WTC11 (cell line): ENCODE results near the gene MYH9. TPM values are rescaled to one million over a fixed set of nuclear protein-coding genes. Genes with fewer than 3 reads are reported as not detected.

Source experiments
- ATAC-seq: fragments of 200-7000 bp; cut with Tn5 transposase; 2 replicates; pipeline ENCODE4 v1.10.0; 2021; ENCODE audit warnings: mild to moderate bottlenecking, moderate library complexity
- CTCF ChIA-PET: fragments of 300-600 bp; sonication (Branson Sonifier 250); formaldehyde crosslinking; loops from one replicate; lab custom pipeline; 2021; ENCODE audit warnings: antibody characterized with exemption; lab: Charles Lee
- POLR2A ChIA-PET: fragments of 350-600 bp; sonication (Branson Sonifier 250); formaldehyde crosslinking; loops from one replicate; lab custom pipeline; 2021; ENCODE audit warnings: antibody characterized with exemption; lab: Charles Lee
- DNase-seq: peaks from one replicate; pipeline ENCODE4 v3.0.0; 2021; ENCODE audit warnings: low spot score
- H3K27ac Mint-ChIP-seq: 2 replicates; pipeline ENCODE4 v1.8.0; 2021; ENCODE audit warnings: mixed read lengths
- H3K27me3 Mint-ChIP-seq: 2 replicates; pipeline ENCODE4 v1.8.0; 2021; ENCODE audit warnings: low read depth, mild to moderate bottlenecking, moderate library complexity, mixed read lengths
- H3K36me3 Mint-ChIP-seq: 2 replicates; pipeline ENCODE4 v1.8.0; 2021; ENCODE audit warnings: mixed read lengths
- H3K4me1 Mint-ChIP-seq: 2 replicates; pipeline ENCODE4 v1.8.0; 2022; ENCODE audit warnings: mixed read lengths
- H3K4me3 Mint-ChIP-seq: 2 replicates; pipeline ENCODE4 v1.8.0; 2021; ENCODE audit warnings: mild to moderate bottlenecking, moderate library complexity, mixed read lengths
- H3K9me3 Mint-ChIP-seq: 2 replicates; pipeline ENCODE4 v1.8.0; 2021; ENCODE audit warnings: mixed read lengths
- CBFB ChIP-seq: sonication (generic); formaldehyde crosslinking; IDR thresholded peaks from 2 replicates; pipeline ENCODE4 v1.8.1; 2022; ENCODE audit warnings: mild to moderate bottlenecking, low read depth, missing genetic modification reagents
- FOXJ3 ChIP-seq: sonication (generic); formaldehyde crosslinking; IDR thresholded peaks from 2 replicates; pipeline ENCODE4 v1.9.0; 2021; ENCODE audit warnings: missing genetic modification reagents, mild to moderate bottlenecking, borderline replicate concordance
- FOXP1 ChIP-seq: sonication (generic); formaldehyde crosslinking; IDR thresholded peaks from 2 replicates; pipeline ENCODE4 v1.8.0; 2022; ENCODE audit warnings: missing genetic modification reagents, mild to moderate bottlenecking, moderate library complexity, borderline replicate concordance
- HMGA2 ChIP-seq: fragments of 250-450 bp; sonication (Bioruptor Pico); IDR thresholded peaks from 2 replicates; pipeline ENCODE4 v1.4.0; 2021; ENCODE audit warnings: mild to moderate bottlenecking, moderate library complexity
- IRF2 ChIP-seq: sonication (generic); formaldehyde crosslinking; IDR thresholded peaks from 2 replicates; pipeline ENCODE4 v1.8.0; 2022; ENCODE audit warnings: low read depth, missing genetic modification reagents, borderline replicate concordance
- PRRX2 ChIP-seq: fragments of 250-450 bp; sonication (Bioruptor Pico); IDR thresholded peaks from 2 replicates; pipeline ENCODE4 v1.8.0; 2021; ENCODE audit warnings: mild to moderate bottlenecking
- RORB ChIP-seq: fragments of 250-450 bp; sonication (Bioruptor Pico); IDR thresholded peaks from 2 replicates; pipeline ENCODE4 v1.9.0; 2021; ENCODE audit warnings: mild to moderate bottlenecking
- TEAD4 ChIP-seq: sonication (generic); formaldehyde crosslinking; IDR thresholded peaks from 2 replicates; pipeline ENCODE4 v1.8.0; 2022; ENCODE audit warnings: mild to moderate bottlenecking, missing genetic modification reagents
- TP53 ChIP-seq: sonication (generic); formaldehyde crosslinking; IDR thresholded peaks from 2 replicates; pipeline ENCODE4 v1.8.1; 2023; ENCODE audit warnings: mild to moderate bottlenecking, missing genetic modification reagents
- ZNF138 ChIP-seq: sonication (generic); formaldehyde crosslinking; conservative IDR thresholded peaks from 2 replicates; pipeline ENCODE4 v1.8.1; 2022; ENCODE audit warnings: mild to moderate bottlenecking, moderate library complexity, missing genetic modification reagents
- ZNF423 ChIP-seq: fragments of 250-450 bp; sonication (Bioruptor Pico); IDR thresholded peaks from 2 replicates; pipeline ENCODE4 v2.1.2; 2022; ENCODE audit warnings: mild to moderate bottlenecking, moderate library complexity
- total RNA-seq: library from RNA; stranded (reverse); gene quantifications from 3 replicates; pipeline ENCODE4 v1.2.3, GENCODE V29; 2021
- TF ChIP-seq, protein P1 (sequence below): sonication (generic); formaldehyde crosslinking; IDR thresholded peaks from 2 replicates; pipeline ENCODE4 v1.8.1; 2023; ENCODE audit warnings: mild to moderate bottlenecking, missing genetic modification reagents
- TF ChIP-seq, protein P2 (sequence below): sonication (generic); formaldehyde crosslinking; IDR thresholded peaks from 2 replicates; pipeline ENCODE4 v1.8.0; 2023; ENCODE audit warnings: mild to moderate bottlenecking, missing genetic modification reagents
- TF ChIP-seq, protein P3 (sequence below): sonication (generic); formaldehyde crosslinking; IDR thresholded peaks from 2 replicates; pipeline ENCODE4 v1.8.1; 2022; ENCODE audit warnings: missing genetic modification reagents, borderline replicate concordance
- TF ChIP-seq, protein P4 (sequence below): sonication (generic); formaldehyde crosslinking; conservative IDR thresholded peaks from 2 replicates; pipeline ENCODE4 v1.8.1; 2022; ENCODE audit warnings: mild to moderate bottlenecking, missing genetic modification reagents
- TF ChIP-seq, protein P5 (sequence below): sonication (generic); formaldehyde crosslinking; IDR thresholded peaks from 2 replicates; pipeline ENCODE4 v1.8.1; 2022; ENCODE audit warnings: low read depth, mild to moderate bottlenecking, moderate library complexity, missing genetic modification reagents, borderline replicate concordance
- TF ChIP-seq, protein P6 (sequence below): sonication (generic); formaldehyde crosslinking; IDR thresholded peaks from 2 replicates; pipeline ENCODE4 v1.8.0; 2022; ENCODE audit warnings: mild to moderate bottlenecking, missing genetic modification reagents

The MYH9 gene
- total RNA-seq, 1 experiment from 2014 or later = 277 TPM

DNA sequence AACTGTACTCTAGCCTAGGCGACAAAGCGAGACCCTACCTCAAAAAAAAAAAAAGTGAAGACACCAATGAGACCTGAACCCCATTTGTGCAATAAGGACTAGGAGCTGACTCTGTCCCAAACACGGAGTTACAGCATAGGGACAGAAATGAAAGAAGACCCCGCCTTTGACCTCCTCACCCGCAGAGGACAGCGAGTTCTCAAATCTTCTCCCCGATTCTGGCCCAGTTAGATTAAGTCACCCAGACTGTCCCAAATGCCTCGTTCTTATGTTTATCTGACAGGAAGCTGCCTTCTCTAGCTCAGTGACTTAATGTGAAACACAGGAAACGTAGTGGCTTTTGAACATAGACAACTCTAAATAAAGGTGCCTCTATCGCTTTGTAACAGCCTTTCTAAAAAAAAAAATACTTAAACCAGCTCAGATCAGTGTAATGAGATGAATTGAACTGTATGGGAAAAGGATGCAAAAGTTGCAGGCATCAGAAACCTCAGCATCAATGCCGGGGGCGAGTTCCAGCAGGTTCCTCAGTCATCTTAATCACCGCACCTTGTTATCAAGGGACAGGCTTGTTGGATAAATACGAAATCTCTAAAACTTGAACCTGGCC, 10.6 kb downstream of the MYH9 start:
- POLR2A ChIA-PET = interaction anchor here (0.5 to 4.0 kb wide), 7 partner anchors 7 to 126 kb away, joined by 3 to 26 read pairs (median 5); partner anchors contain the start of gene MYH9
- H3K4me3 Mint-ChIP-seq = no peak overlapping the region
- CTCF ChIA-PET = no interaction called here

DNA sequence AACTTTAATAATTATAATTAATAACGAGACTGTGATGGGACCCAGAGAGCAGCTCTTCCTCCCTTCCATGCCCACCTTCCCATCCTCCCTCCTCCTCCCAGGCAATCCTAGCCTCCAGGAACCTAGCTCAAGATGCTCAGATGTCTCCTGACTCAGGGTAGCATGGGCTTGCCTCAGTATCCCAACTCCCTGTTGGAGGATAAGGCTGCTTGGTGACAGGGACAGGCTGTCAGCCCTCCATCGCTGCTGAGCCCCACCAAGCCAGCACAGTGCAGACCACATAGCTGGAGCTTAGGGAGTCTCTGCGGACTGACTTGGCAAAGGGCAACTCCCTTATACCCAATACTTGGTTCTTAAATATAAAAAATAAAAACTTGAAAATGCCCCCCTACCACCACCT, 11.5 kb downstream of the MYH9 start:
- Mint-ChIP-seq H3K4me3 (no peak overlapping the region), H3K36me3 (peaks cover 14% of the 10 kb centered on the region), H3K27me3 (no peaks in the 10 kb centered on the region)
- POLR2A ChIA-PET = interaction anchor here (0.6 to 2.5 kb wide), 4 partner anchors 9 to 95 kb away, joined by 3 to 12 read pairs (median 5); partner anchors contain the start of gene MYH9
- CTCF ChIA-PET = interaction anchor here (1.2 kb wide), 1 partner anchor 94 kb away, joined by 5 read pairs; no protein-coding TSS in a partner anchor
- TF ChIP-seq ZNF138 = no peak
- TF ChIP-seq, all 79 proteins: peak for 0
- H3K9me3 Mint-ChIP-seq = no peaks in the 10 kb centered on the region
- H3K27ac Mint-ChIP-seq = no peak overlapping the region; the same call in 1 of the 2 replicates
- no peak for ATAC-seq
- no peak for DNase-seq
- H3K4me1 Mint-ChIP-seq = peaks cover 82% of the 10 kb centered on the region

More for the DNA sequence above, 10.6 kb downstream of the MYH9 start:
- TF ChIP-seq FOXP1 (no peak), RORB (CRISPR knock-in tag) (no peak), PRRX2 (no peak), IRF2 (CRISPR knock-in tag) (no peak), ZNF423 (no peak), CBFB (no peak)
- TF ChIP-seq, protein P1, sequence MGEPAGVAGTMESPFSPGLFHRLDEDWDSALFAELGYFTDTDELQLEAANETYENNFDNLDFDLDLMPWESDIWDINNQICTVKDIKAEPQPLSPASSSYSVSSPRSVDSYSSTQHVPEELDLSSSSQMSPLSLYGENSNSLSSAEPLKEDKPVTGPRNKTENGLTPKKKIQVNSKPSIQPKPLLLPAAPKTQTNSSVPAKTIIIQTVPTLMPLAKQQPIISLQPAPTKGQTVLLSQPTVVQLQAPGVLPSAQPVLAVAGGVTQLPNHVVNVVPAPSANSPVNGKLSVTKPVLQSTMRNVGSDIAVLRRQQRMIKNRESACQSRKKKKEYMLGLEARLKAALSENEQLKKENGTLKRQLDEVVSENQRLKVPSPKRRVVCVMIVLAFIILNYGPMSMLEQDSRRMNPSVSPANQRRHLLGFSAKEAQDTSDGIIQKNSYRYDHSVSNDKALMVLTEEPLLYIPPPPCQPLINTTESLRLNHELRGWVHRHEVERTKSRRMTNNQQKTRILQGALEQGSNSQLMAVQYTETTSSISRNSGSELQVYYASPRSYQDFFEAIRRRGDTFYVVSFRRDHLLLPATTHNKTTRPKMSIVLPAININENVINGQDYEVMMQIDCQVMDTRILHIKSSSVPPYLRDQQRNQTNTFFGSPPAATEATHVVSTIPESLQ (CRISPR knock-in tag) = no peak
- TF ChIP-seq, protein P2, sequence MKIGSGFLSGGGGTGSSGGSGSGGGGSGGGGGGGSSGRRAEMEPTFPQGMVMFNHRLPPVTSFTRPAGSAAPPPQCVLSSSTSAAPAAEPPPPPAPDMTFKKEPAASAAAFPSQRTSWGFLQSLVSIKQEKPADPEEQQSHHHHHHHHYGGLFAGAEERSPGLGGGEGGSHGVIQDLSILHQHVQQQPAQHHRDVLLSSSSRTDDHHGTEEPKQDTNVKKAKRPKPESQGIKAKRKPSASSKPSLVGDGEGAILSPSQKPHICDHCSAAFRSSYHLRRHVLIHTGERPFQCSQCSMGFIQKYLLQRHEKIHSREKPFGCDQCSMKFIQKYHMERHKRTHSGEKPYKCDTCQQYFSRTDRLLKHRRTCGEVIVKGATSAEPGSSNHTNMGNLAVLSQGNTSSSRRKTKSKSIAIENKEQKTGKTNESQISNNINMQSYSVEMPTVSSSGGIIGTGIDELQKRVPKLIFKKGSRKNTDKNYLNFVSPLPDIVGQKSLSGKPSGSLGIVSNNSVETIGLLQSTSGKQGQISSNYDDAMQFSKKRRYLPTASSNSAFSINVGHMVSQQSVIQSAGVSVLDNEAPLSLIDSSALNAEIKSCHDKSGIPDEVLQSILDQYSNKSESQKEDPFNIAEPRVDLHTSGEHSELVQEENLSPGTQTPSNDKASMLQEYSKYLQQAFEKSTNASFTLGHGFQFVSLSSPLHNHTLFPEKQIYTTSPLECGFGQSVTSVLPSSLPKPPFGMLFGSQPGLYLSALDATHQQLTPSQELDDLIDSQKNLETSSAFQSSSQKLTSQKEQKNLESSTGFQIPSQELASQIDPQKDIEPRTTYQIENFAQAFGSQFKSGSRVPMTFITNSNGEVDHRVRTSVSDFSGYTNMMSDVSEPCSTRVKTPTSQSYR (CRISPR knock-in tag) = no peak
- TF ChIP-seq, protein P3, sequence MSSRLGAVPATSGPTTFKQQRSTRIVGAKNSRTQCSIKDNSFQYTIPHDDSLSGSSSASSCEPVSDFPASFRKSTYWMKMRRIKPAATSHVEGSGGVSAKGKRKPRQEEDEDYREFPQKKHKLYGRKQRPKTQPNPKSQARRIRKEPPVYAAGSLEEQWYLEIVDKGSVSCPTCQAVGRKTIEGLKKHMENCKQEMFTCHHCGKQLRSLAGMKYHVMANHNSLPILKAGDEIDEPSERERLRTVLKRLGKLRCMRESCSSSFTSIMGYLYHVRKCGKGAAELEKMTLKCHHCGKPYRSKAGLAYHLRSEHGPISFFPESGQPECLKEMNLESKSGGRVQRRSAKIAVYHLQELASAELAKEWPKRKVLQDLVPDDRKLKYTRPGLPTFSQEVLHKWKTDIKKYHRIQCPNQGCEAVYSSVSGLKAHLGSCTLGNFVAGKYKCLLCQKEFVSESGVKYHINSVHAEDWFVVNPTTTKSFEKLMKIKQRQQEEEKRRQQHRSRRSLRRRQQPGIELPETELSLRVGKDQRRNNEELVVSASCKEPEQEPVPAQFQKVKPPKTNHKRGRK (CRISPR knock-in tag) = no peak
- TF ChIP-seq, protein P4, sequence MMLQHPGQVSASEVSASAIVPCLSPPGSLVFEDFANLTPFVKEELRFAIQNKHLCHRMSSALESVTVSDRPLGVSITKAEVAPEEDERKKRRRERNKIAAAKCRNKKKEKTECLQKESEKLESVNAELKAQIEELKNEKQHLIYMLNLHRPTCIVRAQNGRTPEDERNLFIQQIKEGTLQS (CRISPR knock-in tag) = no peak
- TF ChIP-seq, all 79 proteins: peak for 0
- Mint-ChIP-seq H3K9me3 (no peaks in the 10 kb centered on the region), H3K4me1 (peaks cover 79% of the 10 kb centered on the region), H3K27ac (peak overlapping the region; percentile 56; the same call in 1 of the 2 replicates), H3K36me3 (peaks cover 18% of the 10 kb centered on the region), H3K27me3 (no peaks in the 10 kb centered on the region)
- no peak for ATAC-seq
- no peak for DNase-seq

DNA sequence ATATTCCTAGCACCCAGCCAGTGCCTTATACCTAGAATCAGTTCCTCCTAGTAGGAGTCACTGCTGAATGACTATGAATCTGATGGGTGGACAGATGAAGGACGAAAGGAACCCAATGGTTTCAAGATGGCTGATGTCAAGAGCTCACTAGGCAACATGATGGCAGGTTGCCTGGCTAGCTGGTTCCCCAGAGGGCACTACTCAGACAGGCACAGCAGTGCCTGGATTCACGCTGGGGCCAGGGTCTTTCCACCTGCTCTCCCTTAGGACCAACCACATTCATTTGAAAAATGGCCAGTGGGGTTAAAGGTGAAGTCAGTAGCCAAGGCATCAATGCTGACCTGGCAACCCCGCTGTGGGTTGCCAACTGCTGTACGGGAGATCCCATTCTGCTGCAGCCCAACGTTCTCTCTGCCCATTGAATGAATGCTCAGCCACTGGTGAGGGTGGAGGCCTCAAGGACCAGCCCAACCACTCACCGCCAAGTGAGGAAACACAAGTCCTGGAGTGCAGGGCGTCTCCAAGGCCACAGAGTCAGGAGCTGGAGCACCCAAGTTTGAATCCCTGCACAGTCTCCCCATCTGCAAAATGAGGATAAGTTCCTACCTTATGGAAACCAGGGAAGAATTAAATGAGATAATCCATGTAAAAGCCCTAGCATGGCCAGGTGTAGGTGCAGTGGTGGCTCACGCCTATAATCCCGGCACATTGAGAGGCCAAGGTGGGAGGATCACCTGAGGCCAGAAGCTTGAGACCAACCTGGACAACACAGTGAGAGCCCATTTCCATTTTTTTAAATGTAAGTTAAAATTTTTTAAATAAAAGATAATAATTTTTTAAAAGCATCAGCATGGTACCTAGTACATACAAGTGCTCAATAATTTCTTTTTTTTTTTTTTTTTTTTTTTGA, 12.4 kb downstream of the MYH9 start:
- no peaks in the 10 kb centered on the region for H3K27me3 Mint-ChIP-seq
- ChIA-PET POLR2A (interaction anchor here (0.6 to 2.5 kb wide), 3 partner anchors 10 to 96 kb away, joined by 5 to 12 read pairs (median 11); no protein-coding TSS in a partner anchor), CTCF (interaction anchor here (1.2 kb wide), 1 partner anchor 95 kb away, joined by 5 read pairs; no protein-coding TSS in a partner anchor)
- DNase-seq = no peak
- peaks cover 17% of the 10 kb centered on the region for H3K36me3 Mint-ChIP-seq
- H3K4me3 Mint-ChIP-seq = no peak overlapping the region
- no peaks in the 10 kb centered on the region for H3K9me3 Mint-ChIP-seq
- H3K4me1 Mint-ChIP-seq = peaks cover 86% of the 10 kb centered on the region
- no peak for ATAC-seq
- peak overlapping the region; percentile 93 for H3K27ac Mint-ChIP-seq
- TF ChIP-seq HMGA2 (CRISPR knock-in tag) (no peak), TP53 (CRISPR knock-in tag) (no peak), FOXJ3 (no peak), CBFB (no peak), TEAD4 (CRISPR knock-in tag) (no peak)
- TF ChIP-seq, protein P5, sequence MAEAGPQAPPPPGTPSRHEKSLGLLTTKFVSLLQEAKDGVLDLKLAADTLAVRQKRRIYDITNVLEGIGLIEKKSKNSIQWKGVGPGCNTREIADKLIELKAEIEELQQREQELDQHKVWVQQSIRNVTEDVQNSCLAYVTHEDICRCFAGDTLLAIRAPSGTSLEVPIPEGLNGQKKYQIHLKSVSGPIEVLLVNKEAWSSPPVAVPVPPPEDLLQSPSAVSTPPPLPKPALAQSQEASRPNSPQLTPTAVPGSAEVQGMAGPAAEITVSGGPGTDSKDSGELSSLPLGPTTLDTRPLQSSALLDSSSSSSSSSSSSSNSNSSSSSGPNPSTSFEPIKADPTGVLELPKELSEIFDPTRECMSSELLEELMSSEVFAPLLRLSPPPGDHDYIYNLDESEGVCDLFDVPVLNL (CRISPR knock-in tag) = no peak
- TF ChIP-seq, protein P6, sequence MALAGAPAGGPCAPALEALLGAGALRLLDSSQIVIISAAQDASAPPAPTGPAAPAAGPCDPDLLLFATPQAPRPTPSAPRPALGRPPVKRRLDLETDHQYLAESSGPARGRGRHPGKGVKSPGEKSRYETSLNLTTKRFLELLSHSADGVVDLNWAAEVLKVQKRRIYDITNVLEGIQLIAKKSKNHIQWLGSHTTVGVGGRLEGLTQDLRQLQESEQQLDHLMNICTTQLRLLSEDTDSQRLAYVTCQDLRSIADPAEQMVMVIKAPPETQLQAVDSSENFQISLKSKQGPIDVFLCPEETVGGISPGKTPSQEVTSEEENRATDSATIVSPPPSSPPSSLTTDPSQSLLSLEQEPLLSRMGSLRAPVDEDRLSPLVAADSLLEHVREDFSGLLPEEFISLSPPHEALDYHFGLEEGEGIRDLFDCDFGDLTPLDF (CRISPR knock-in tag) = no peak
- TF ChIP-seq, protein P1 (CRISPR knock-in tag) = no peak
